Stimulated activated CD4-positive, alpha-beta T cell treated with anti-CD3 and anti-CD28 coated beads, Interleukin-1b, Interleukin-23, amount 100 ng/mL, for 48 hours (primary cell): ENCODE results near the gene NDUFB5.

Experiments used
- DNase-seq: peaks from one replicate; pipeline ENCODE4 v3.0.0-alpha.2; 2020

Gene NDUFB5

GRCh38 chr3:179604321-179605078, at the start of gene NDUFB5, which contains the start of gene MRPL47:
Gene NDUFB5 (plus strand): TSS chr3:179604794. CDS start chr3:179604816, 22 bp downstream.
Gene MRPL47 (minus strand): TSS chr3:179604638. CDS start chr3:179604624, 14 bp downstream.
- peak; percentile 93 for DNase-seq

DNA sequence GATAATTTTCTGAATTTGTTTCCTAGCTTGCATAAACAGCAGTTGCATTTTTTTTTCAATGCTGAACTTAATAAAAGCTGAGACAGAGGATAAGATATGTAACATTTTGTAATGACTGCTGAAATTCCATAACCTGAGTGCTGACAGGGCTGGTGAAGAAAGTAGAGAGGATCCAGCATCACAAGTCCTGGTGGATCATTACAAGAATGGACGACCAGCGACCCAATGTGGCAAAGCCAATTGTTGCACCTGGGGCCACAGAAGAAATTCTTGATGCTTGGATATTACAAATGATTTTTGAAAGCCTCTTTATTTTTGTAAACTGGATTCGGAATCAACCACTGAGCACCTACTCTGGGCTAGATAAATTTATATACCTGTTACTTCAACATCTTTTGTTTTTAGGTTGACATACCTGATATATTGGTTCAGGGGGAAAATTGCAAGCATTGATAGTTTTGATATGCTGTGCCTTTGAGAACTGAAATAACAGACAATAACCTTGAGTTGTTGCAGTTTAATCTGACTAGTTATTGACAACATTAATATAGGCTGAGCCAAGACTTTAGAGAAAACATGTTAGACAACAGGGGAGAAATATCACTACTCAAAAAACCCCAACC, 45.7 kb upstream of the NDUFB5 start:
- peak; percentile 44 for DNase-seq

DNA sequence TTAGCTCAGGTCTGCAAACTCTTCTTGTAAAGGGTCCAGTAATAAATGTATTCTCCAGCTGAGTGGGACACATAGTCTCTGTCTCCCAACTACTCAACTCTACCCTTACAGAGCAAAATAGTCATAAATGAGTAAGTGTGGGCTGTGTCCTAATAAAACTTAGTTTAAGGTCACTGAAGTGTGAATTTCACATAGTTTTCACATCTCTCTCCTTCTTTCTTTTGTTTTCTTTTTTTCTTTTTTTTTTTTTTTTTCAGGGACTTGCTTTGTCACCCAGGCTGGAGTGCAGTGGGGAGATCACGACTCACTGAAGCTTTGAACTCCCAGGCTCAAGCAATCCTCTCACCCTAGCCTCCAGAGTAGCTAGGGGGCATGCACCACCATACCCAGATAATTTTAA, 43.8 kb upstream of the NDUFB5 start:
- DNase-seq = no peak

DNA sequence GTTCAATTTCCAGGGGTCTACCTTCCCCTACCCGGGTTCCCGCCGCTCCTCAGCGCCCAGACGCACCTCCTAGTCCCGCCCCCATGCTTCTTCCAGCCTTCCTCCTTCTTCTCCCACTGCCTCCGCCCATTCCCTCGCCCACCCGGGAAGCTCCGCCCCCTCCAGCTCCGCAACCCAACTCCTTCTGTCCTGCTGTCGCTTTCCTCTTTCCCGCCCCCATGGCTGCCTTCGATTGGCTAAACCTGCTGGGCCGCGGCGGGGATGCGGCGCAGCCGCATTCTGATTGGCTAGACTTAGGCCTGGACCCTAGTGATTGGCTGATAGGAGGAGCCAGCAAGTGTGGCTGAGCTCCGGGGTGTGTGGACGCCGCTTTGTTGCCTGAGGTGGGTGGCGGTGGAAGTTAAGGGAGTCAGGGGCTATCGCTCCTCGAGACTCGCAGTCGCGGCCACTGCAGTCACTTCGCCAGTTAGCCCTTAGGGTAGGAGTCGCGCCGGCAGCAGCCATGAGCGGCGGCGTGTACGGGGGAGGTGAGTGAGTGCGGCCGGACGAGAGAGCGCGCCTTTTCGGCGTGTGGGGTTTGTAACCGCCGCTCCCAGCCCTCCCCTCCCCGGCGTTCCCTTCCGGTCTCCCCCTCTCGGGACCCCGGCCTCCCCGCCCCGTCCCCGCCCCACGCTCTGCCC, 41.9 kb upstream of the NDUFB5 start, which contains the start of gene ACTL6A:
ACTL6A (plus strand) TSS at position 336 of the 680 bp plus-strand sequence; CDS start at position 503, 167 bp downstream.
- peak; percentile 100 for DNase-seq

GRCh38 chr3:179563271-179563783, 41.3 kb upstream of the NDUFB5 start:
- peak; percentile 83 for DNase-seq

DNA sequence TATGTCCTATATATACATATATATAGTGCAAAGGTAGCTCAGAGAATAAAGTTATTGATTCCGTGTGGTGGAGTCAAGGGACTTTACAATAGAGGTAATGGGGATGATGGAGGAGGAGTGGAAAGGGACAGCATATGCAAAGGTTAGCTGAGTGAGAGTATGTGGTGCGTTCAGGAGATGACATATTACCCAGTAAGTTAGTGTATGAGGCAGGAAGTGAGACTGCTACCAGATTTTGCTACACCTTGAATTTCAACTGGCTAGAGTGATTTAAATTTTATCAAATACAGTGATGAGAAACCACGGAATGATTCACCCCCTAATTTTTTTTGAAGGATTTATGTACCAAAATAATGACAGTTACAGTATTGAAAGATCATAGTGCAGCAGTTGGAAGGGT, 39.1 kb upstream of the NDUFB5 start:
- DNase-seq = no peak

DNA sequence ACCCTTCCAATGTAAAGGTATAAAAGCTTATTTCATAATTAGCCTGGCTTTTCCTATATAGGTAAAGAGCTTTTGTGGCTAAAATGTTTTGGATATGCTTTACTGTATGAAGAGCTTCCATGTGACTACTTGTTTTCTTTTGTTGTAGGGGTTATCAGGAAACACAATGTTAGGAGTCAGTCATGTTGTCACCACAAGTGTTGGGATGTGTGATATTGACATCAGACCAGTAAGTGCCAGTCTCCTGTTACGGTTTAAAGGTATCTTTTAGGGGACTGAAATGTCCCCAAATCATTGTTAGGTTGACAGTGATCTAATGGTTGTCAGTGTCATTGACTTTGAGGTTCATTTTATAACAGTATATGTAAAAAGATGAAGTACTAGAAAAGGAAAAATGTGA, 23.6 kb upstream of the NDUFB5 start:
- no peak for DNase-seq

DNA sequence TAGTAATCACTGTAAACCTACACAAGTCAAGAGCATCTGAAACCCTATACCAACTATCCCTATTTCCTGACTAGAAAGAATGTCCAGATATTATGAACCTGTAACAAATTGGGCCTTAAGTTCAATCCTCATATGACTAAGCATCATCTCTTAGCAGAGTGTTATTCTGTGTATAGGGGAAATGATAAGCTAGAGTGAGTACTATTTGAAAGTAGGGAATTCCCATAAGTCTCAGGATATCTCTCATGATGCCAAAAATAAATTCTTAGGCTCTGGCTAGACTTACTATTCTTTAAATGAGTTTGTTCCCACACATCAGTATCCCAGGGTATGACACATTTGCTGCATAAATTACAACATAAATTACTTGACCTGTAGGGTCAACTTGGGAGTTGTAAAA, 15.5 kb upstream of the NDUFB5 start:
- DNase-seq = no peak

DNA sequence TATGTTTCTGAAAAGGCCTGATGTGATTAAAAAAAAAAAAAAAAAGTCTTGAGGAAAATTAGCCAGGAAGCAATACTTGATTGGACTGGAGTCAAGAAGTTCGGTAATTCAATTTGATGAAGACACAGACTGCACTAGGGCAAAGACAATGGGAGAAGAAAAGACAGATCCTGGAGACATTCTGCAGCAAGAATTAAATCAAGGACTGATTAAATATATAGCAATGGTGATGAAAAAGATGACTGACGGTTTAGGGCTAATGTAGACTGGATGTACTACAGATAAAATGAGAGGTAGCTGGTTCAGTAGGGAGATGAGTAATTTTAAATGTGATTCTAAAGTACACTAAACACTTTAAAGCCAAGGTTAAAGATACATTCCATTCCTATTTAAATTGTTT, 13.9 kb upstream of the NDUFB5 start:
- no peak for DNase-seq

DNA sequence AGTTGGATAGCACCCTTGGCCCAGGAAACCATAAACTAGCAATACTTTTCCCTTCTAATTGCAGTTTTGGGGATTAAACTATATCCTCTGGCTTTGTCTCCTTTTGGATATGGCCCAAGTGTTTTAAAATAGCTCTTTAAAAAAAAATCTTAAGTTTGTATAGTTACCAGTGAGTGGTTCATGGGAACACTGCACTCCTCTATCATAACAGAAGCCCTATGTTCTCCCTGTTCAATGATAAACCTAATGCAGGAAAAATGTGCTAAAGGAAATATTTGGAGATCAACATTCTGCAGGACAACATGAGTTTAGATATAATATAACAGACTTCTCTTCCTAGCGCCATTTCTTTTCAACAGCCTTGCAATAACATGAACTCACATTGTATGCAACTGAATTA, 13.3 kb upstream of the NDUFB5 start:
- DNase-seq = no peak

DNA sequence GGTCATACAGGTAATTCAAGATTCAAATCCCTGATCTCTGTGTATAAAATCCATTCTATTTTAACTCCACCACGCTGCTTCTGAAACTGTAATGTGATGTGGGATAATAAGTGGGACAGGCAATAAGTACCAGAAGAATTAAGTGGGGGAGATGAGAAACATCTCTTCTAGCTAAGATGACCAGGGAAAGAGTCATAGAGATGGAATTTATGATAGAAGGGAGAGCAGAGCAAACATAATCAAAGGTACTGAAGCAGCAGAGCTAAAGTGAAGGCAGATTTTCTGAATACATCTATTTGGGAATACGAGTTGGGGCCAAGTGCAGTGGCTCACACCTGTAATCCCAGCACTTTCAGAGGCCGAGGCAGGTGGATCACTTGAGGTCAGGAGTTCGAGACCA, 5.1 kb upstream of the NDUFB5 start:
- no peak for DNase-seq

GRCh38 chr3:179603321-179603720, 1.3 kb upstream of the NDUFB5 start:
- DNase-seq = no peak

GRCh38 chr3:179603831-179604230, 763 bp upstream of the NDUFB5 start:
- no peak for DNase-seq

DNA sequence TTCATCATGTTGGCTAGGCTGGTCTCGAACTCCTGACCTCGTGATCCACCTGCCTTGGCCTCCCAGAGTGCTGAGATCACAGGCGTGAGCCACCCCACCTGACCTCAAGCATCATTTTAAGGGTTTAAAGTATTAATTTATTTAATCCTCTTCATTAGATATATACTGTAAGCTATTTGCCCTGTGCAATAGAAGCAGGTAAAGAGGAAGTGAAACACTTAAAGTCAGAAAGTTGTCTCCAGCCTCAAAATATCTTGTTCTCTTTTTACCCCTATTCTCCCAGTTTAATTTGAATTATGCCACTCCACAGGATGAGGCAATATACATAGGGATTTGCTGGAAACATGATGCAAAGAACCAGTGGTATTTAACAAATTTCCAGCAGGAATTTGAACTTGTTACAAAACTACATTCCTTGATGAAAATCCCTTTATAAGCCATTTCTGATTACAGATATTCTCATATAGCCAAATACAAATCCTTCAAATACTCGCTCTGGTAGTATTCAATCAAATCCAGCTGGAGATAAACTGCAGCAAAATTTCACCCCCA, 2.0 kb downstream of the NDUFB5 start:
- no peak for DNase-seq

GRCh38 chr3:179608931-179609720, 4.5 kb downstream of the NDUFB5 start:
- peak; percentile 30 for DNase-seq

GRCh38 chr3:179610066-179610465, 5.5 kb downstream of the NDUFB5 start:
- DNase-seq = no peak

DNA sequence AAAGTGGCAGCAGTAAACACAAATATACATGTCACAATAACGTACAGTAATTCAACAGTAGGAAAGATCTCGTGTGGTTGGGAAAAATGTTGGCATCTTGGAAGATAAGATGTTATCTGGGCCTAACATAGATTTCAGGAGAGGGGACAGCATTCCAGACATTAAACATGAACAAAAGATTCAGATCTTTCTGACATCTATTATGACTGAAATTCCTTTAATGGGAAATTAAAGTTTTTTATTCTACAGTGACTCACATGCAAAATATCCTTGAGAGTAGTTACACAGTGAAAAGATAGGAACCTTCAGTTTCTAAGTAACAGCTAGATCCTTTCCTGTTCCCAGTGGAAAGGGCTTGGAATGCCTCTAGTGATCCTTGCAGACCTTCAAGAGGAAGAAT, 9.2 kb downstream of the NDUFB5 start:
- DNase-seq = no peak

GRCh38 chr3:179615458-179616173, 11.0 kb downstream of the NDUFB5 start:
- DNase-seq = no peak

DNA sequence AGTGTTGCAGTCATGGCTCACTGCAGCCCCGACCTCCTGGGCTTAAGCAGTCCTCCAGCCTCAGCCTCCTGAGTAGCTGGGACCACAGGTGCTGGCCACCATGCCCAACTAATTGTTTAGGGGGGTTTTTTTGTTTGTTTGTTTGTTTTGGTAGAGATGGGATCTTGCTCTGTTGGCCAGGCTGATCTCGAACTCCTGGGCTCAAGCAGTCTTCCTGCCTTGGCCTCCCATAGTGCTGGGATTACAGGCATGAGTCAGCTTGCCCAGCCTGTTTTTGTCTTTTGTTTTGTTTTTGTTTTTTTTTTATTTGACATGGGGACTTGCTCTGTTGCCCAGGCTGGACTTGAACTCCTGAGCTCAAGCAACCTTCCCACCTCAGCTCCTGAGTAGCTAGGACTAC, 17.4 kb downstream of the NDUFB5 start:
- DNase-seq = no peak

- DNase-seq = no peak
Measured at GRCh38 chr3:179624451-179624850, 19.9 kb downstream of the NDUFB5 start.

GRCh38 chr3:179630753-179631451, 26.3 kb downstream of the NDUFB5 start:
- DNase-seq = no peak
